Subcutaneous abdominal adipose tissue (tissue), 5 donors: ENCODE results near the gene ANKRD65.
A peak's percentile ranks its signal among the peaks of the same experiment; 100 is the strongest.
"Not testable (repeated sequence)": the region's sequence is repeated elsewhere in the genome, so short reads cannot be mapped to it uniquely, and the experiment has no call there.

Experiments
- H3K27ac ChIP-seq: one replicate; pipeline ENCODE4 v1.7.0; 2013; ENCODE audit warnings: low read depth, mild to moderate bottlenecking, inconsistent platforms, low read length, moderate library complexity
- H3K27me3 ChIP-seq, 5 donors: one replicate each; pipeline ENCODE4 v1.7.0; 2013; ENCODE audit warnings: low read length in 5 of 5, inconsistent platforms in 1 of 5; ENCODE audit not compliant: control insufficient read depth in 5 of 5, insufficient read depth in 4 of 5
- H3K36me3 ChIP-seq, 5 donors: one replicate each; pipeline ENCODE4 v1.7.0; 2013; ENCODE audit warnings: low read length in 5 of 5; ENCODE audit not compliant: control insufficient read depth in 5 of 5, insufficient read depth in 5 of 5
- H3K4me1 ChIP-seq, 5 donors: one replicate each; pipeline ENCODE4 v1.7.0; 2013; ENCODE audit warnings: low read length in 5 of 5, mild to moderate bottlenecking in 3 of 5, moderate library complexity in 1 of 5; ENCODE audit not compliant: control insufficient read depth in 5 of 5, insufficient read depth in 5 of 5
- H3K4me3 ChIP-seq, 5 donors: one replicate each; pipeline ENCODE4 v1.7.0; 2013; ENCODE audit warnings: low read length in 5 of 5, low read depth in 1 of 5
- H3K9ac ChIP-seq, 5 donors: one replicate each; pipeline ENCODE4 v1.7.0; 2013; ENCODE audit warnings: low read length in 5 of 5, mild to moderate bottlenecking in 4 of 5, moderate library complexity in 3 of 5
- H3K9me3 ChIP-seq, 5 donors: one replicate each; pipeline ENCODE4 v1.7.0; 2013; ENCODE audit warnings: low read length in 5 of 5; ENCODE audit not compliant: control insufficient read depth in 5 of 5
- donor health status: healthy.
- donor health status: healthy.
- donor health status: healthy.
- donor health status: healthy.
- donor health status: healthy.

Gene ANKRD65

GRCh38 chr1:1421147-1421906, at the start of gene ANKRD65:
Gene ANKRD65 (minus strand): TSS chr1:1421276. CDS start chr1:1421005, 271 bp downstream.
- Histone ChIP-seq H3K4me1 (peaks cover 0 to 22% (median 18%) of the 10 kb centered on the region in 5 donors), H3K27me3 (peaks cover 0 to 7% (median 3%) of the 10 kb centered on the region in 5 donors), H3K27ac (no peak within 1 kb of the TSS), H3K9ac (peak within 1 kb of the TSS in 1 of 5 donors; percentile 41), H3K9me3 (no peaks in the 10 kb centered on the region), H3K4me3 (peak within 1 kb of the TSS in 4 of 5 donors; percentile 18 to 63 (median 51)), H3K36me3 (no peaks in the 10 kb centered on the region)

- not testable (repeated sequence) for H3K27me3 ChIP-seq, H3K27ac ChIP-seq, H3K9me3 ChIP-seq, H3K36me3 ChIP-seq, H3K4me3 ChIP-seq, H3K9ac ChIP-seq
- peaks cover 3 to 20% (median 17%) of the 10 kb centered on the region in 5 donors for H3K4me1 ChIP-seq
Measured at GRCh38 chr1:1468196-1468985, 47.3 kb upstream of the ANKRD65 start.

GRCh38 chr1:1463312-1463711, 42.2 kb upstream of the ANKRD65 start:
- no peak overlapping the region for H3K9ac ChIP-seq
- H3K27me3 ChIP-seq = no peaks in the 10 kb centered on the region
- H3K4me1 ChIP-seq = peaks cover 0 to 16% (median 12%) of the 10 kb centered on the region in 5 donors
- no peaks in the 10 kb centered on the region for H3K36me3 ChIP-seq
- H3K4me3 ChIP-seq = no peak overlapping the region
- no peaks in the 10 kb centered on the region for H3K9me3 ChIP-seq
- H3K27ac ChIP-seq = no peak overlapping the region

GRCh38 chr1:1462318-1462966, 41.4 kb upstream of the ANKRD65 start:
- Histone ChIP-seq H3K27me3 (no peaks in the 10 kb centered on the region), H3K4me3 (peak overlapping the region in 4 of 5 donors; percentile 22 to 51 (median 40)), H3K4me1 (peaks cover 0 to 16% (median 12%) of the 10 kb centered on the region in 5 donors), H3K36me3 (no peaks in the 10 kb centered on the region), H3K9me3 (no peaks in the 10 kb centered on the region), H3K9ac (peak overlapping the region in 1 of 5 donors; percentile 13), H3K27ac (no peak overlapping the region)

- Histone ChIP-seq H3K27me3 (no peaks in the 10 kb centered on the region), H3K27ac (no peak overlapping the region), H3K9me3 (no peaks in the 10 kb centered on the region), H3K36me3 (no peaks in the 10 kb centered on the region), H3K9ac (peak overlapping the region in 1 of 5 donors; percentile 13), H3K4me1 (peaks cover 0 to 16% (median 12%) of the 10 kb centered on the region in 5 donors), H3K4me3 (peak overlapping the region in 2 of 5 donors; percentile 44 to 51)
Measured at GRCh38 chr1:1461721-1462317, 40.7 kb upstream of the ANKRD65 start.

GRCh38 chr1:1460540-1461130, 39.6 kb upstream of the ANKRD65 start:
- Histone ChIP-seq H3K4me3 (no peak overlapping the region), H3K36me3 (no peaks in the 10 kb centered on the region), H3K27ac (no peak overlapping the region), H3K4me1 (peaks cover 0 to 16% (median 12%) of the 10 kb centered on the region in 5 donors), H3K9me3 (no peaks in the 10 kb centered on the region), H3K27me3 (no peaks in the 10 kb centered on the region), H3K9ac (no peak overlapping the region)

GRCh38 chr1:1459711-1460110, 38.6 kb upstream of the ANKRD65 start:
- H3K4me3 ChIP-seq, H3K27me3 ChIP-seq, H3K9ac ChIP-seq, H3K27ac ChIP-seq, H3K9me3 ChIP-seq, H3K36me3 ChIP-seq: not testable (repeated sequence)
- peaks cover 0 to 16% (median 12%) of the 10 kb centered on the region in 5 donors for H3K4me1 ChIP-seq

GRCh38 chr1:1459156-1459555, 38.1 kb upstream of the ANKRD65 start:
- not testable (repeated sequence) for H3K9me3 ChIP-seq, H3K27me3 ChIP-seq, H3K36me3 ChIP-seq, H3K4me3 ChIP-seq, H3K9ac ChIP-seq, H3K27ac ChIP-seq
- H3K4me1 ChIP-seq = peaks cover 0 to 16% (median 12%) of the 10 kb centered on the region in 5 donors

- not testable (repeated sequence) for H3K4me1 ChIP-seq, H3K36me3 ChIP-seq, H3K9me3 ChIP-seq, H3K9ac ChIP-seq, H3K4me3 ChIP-seq, H3K27ac ChIP-seq, H3K27me3 ChIP-seq
Measured at GRCh38 chr1:1456683-1457255, 35.7 kb upstream of the ANKRD65 start.
